H9 (cell line): ENCODE results near the gene GNB3. TPM values are rescaled to one million over a fixed set of nuclear protein-coding genes. Genes with fewer than 3 reads are reported as not detected.
"Not testable (repeated sequence)": the region's sequence is repeated elsewhere in the genome, so short reads cannot be mapped to it uniquely, and the experiment has no call there.

Source experiments
- DNase-seq: peaks from one replicate; pipeline ENCODE4 v3.0.0-alpha.2; 2017
- H2AFZ ChIP-seq: one replicate; pipeline ENCODE4 v1.6.1; 2013; ENCODE audit warnings: mild to moderate bottlenecking, low read length, control low read depth, moderate library complexity
- H2AK5ac ChIP-seq: 2 replicates; pipeline ENCODE4 v1.6.1; 2013; ENCODE audit warnings: low read length, control low read depth, mixed read lengths; ENCODE audit not compliant: insufficient read length
- H2BK120ac ChIP-seq: one replicate; pipeline ENCODE4 v1.6.1; 2013; ENCODE audit warnings: low read depth, mild to moderate bottlenecking, low read length, control low read depth, inconsistent platforms; ENCODE audit not compliant: poor library complexity, severe bottlenecking
- H2BK12ac ChIP-seq: 2 replicates; pipeline ENCODE4 v1.6.1; 2013; ENCODE audit warnings: low read length, control low read depth, mixed read lengths, low read depth; ENCODE audit not compliant: insufficient read length
- H2BK15ac ChIP-seq: 2 replicates; pipeline ENCODE4 v1.6.1; 2013; ENCODE audit warnings: low read depth, low read length, control low read depth
- H2BK20ac ChIP-seq: one replicate; pipeline ENCODE4 v1.6.1; 2013; ENCODE audit warnings: low read depth, mild to moderate bottlenecking, low read length, control low read depth, inconsistent platforms; ENCODE audit not compliant: poor library complexity, severe bottlenecking
- H2BK5ac ChIP-seq: 2 replicates; pipeline ENCODE4 v1.6.1; 2013; ENCODE audit warnings: low read length, control low read depth, mixed read lengths; ENCODE audit not compliant: insufficient read length
- H3K14ac ChIP-seq: 2 replicates; pipeline ENCODE4 v1.6.1; 2013; ENCODE audit warnings: low read length, control low read depth; ENCODE audit not compliant: insufficient read depth
- H3K18ac ChIP-seq: 2 replicates; pipeline ENCODE4 v1.6.1; 2013; ENCODE audit warnings: low read depth, mild to moderate bottlenecking, mixed read lengths, low read length, control low read depth; ENCODE audit not compliant: insufficient read length
- H3K23ac ChIP-seq: 2 replicates; pipeline ENCODE4 v1.6.1; 2013; ENCODE audit warnings: low read length, control low read depth, mixed read lengths, low read depth; ENCODE audit not compliant: insufficient read length
- H3K23me2 ChIP-seq: 2 replicates; pipeline ENCODE4 v1.6.1; 2013; ENCODE audit warnings: low read depth, mild to moderate bottlenecking, mixed read lengths, low read length, control low read depth; ENCODE audit not compliant: insufficient read length, poor library complexity, severe bottlenecking
- H3K27ac ChIP-seq: 2 replicates; pipeline ENCODE4 v1.5.1; 2013; ENCODE audit warnings: low read length, control low read depth, mixed read lengths, low read depth; ENCODE audit not compliant: insufficient read length
- H3K27me3 ChIP-seq: 2 replicates; pipeline ENCODE4 v1.6.1; 2013; ENCODE audit warnings: low read length, control low read depth, inconsistent platforms; ENCODE audit not compliant: insufficient read depth
- H3K4ac ChIP-seq: 2 replicates; pipeline ENCODE4 v1.6.1; 2013; ENCODE audit warnings: low read depth, mild to moderate bottlenecking, control low read depth, inconsistent platforms, low read length, moderate library complexity
- H3K4me1 ChIP-seq: 2 replicates; pipeline ENCODE4 v1.6.1; 2013; ENCODE audit warnings: low read length, control low read depth, inconsistent platforms; ENCODE audit not compliant: insufficient read depth
- H3K4me2 ChIP-seq: 2 replicates; pipeline ENCODE4 v1.6.1; 2013; ENCODE audit warnings: low read length, control low read depth, mixed read lengths; ENCODE audit not compliant: insufficient read length, insufficient read depth
- H3K56ac ChIP-seq: 2 replicates; pipeline ENCODE4 v1.6.1; 2013; ENCODE audit warnings: low read depth, mild to moderate bottlenecking, mixed read lengths, low read length, control low read depth; ENCODE audit not compliant: insufficient read length
- H3K79me1 ChIP-seq: 2 replicates; pipeline ENCODE4 v1.6.1; 2013; ENCODE audit warnings: low read depth, mild to moderate bottlenecking, moderate library complexity, low read length, control low read depth, inconsistent platforms; ENCODE audit not compliant: insufficient read depth, poor library complexity, severe bottlenecking
- H3K79me2 ChIP-seq: 2 replicates; pipeline ENCODE4 v1.6.1; 2013; ENCODE audit warnings: low read length, control low read depth, inconsistent platforms; ENCODE audit not compliant: insufficient read depth
- H3K9ac ChIP-seq: 2 replicates; pipeline ENCODE4 v1.6.1; 2013; ENCODE audit warnings: low read length, control low read depth, mixed read lengths; ENCODE audit not compliant: insufficient read length; ENCODE audit errors: extremely low read depth
- H3K9me3 ChIP-seq: one replicate; pipeline ENCODE4 v1.6.1; 2013; ENCODE audit warnings: low read depth, low read length, inconsistent platforms; ENCODE audit not compliant: control insufficient read depth
- H3T11ph ChIP-seq: one replicate; pipeline ENCODE4 v1.6.1; 2013; ENCODE audit warnings: mild to moderate bottlenecking, low read length, control low read depth, inconsistent platforms
- H4K20me1 ChIP-seq: one replicate; pipeline ENCODE4 v1.6.1; 2013; ENCODE audit not compliant: control insufficient read depth, insufficient read length, insufficient read depth
- H4K5ac ChIP-seq: 2 replicates; pipeline ENCODE4 v1.6.1; 2013; ENCODE audit warnings: low read depth, mild to moderate bottlenecking, mixed read lengths, low read length, control low read depth; ENCODE audit not compliant: insufficient read length
- H4K8ac ChIP-seq: replicated peaks from 2 replicates; pipeline ENCODE4 v1.6.1; 2013; ENCODE audit warnings: low read length, control low read depth, mixed read lengths, low read depth; ENCODE audit not compliant: insufficient read length
- H4K91ac ChIP-seq: 2 replicates; pipeline ENCODE4 v1.6.1; 2013; ENCODE audit warnings: low read depth, mild to moderate bottlenecking, moderate library complexity, mixed read lengths, low read length, control low read depth; ENCODE audit not compliant: insufficient read length
- H3K27ac Mint-ChIP-seq, 3 experiments: 2 replicates in 2 of 3; 3 replicates in 1 of 3; pipeline ENCODE4 v1.8.0; 2020 to 2021; ENCODE audit warnings: mixed read lengths in 3 of 3, mild to moderate bottlenecking in 1 of 3, moderate library complexity in 1 of 3
- H3K27me3 Mint-ChIP-seq: 2 replicates; pipeline ENCODE4 v1.8.0; 2021; ENCODE audit warnings: low read depth, mild to moderate bottlenecking, moderate library complexity, mixed read lengths
- H3K36me3 Mint-ChIP-seq, 3 experiments: 2 replicates in 2 of 3; 3 replicates in 1 of 3; pipeline ENCODE4 v1.8.0; 2020 to 2021; ENCODE audit warnings: low read depth in 3 of 3, mixed read lengths in 3 of 3; ENCODE audit not compliant: insufficient read depth in 1 of 3
- H3K4me1 Mint-ChIP-seq, 2 experiments: 2 replicates each; pipeline ENCODE4 v1.8.0; 2020; ENCODE audit warnings: mixed read lengths in 2 of 2
- H3K4me3 Mint-ChIP-seq, 2 experiments: 2 replicates in 1 of 2; 3 replicates in 1 of 2; pipeline ENCODE4 v1.8.0; 2020 to 2021; ENCODE audit warnings: mild to moderate bottlenecking in 2 of 2, mixed read lengths in 2 of 2, moderate library complexity in 1 of 2
- H3K9me3 Mint-ChIP-seq, 2 experiments: 2 replicates in 1 of 2; 3 replicates in 1 of 2; pipeline ENCODE4 v1.8.0; 2020; ENCODE audit warnings: mild to moderate bottlenecking in 2 of 2, mixed read lengths in 2 of 2, moderate library complexity in 1 of 2
- CTCF ChIP-seq: fragments of 200-600 bp; sonication (generic); conservative IDR thresholded peaks from 3 replicates; pipeline ENCODE4 v1.8.0; 2021; ENCODE audit warnings: antibody characterized with exemption, mild to moderate bottlenecking
- WGBS: extraction: QIAGEN DNeasy Blood & Tissue Kit; methylation state at CpG from one replicate; pipeline ENCODE4 v1.1.7; 2013; ENCODE audit warnings: missing lambda C conversion rate, low lambda C conversion rate, mixed read lengths; ENCODE audit not compliant: insufficient read length; ENCODE audit errors: extremely low coverage; 5-methylcytosine and 5-hydroxymethylcytosine counted together
- total RNA-seq: library from RNA; stranded (reverse); gene quantifications from 2 replicates; pipeline ENCODE4 v1.2.1, GENCODE V29; 2021

The GNB3 gene
- total RNA-seq, 1 experiment from 2014 or later, result 17.3 TPM

DNA sequence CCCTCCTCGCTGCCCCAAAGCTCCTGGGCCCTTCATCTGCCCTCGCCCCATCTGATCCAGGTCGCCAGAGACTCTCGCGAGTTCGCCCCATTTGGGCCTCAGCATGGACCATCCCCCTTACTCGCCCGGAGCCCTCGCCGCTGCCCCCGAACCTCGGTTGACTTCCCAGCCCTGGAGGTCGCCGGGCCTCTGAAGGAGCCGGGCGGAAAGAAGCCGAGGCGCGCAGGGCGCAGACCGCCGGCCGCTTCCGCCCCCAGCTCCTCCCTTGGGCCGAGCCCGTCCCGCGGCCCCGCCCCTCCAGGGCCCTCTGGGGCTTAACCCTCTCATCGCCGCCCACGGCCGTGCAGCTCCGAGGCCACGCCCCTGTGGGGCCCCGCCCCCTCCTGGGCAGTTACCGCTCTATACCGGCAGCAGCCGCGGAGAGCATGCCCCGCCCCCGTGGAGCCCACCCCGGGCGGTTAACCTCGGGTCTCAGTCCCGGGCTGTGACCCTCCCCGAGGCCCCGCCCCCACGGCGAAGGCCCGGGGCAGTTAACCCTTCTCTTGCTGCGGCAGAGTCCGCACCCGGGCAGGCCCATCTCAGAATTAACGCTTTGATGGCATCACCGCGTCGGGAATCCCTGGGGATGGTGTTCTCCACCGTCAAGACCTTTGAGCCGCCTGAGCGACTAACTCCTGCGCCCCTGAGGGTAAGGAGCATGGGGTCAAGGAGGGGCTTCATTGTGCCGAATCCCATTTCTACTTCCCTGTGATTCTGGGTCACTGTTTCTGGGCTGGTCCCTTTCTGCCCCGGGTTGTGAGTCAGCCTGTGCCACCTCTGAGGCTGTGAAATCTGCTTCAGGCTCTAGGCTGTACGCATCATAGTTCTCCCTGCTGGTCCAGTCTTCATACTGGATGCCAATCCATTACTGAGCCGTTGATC is 32.6 kb downstream of the GNB3 start, which contains the start of gene SPSB2:
SPSB2 (minus strand) TSS at position 210 of the 921 bp plus-strand sequence. CDS start 402 bp downstream, outside the sequence.
- Histone ChIP-seq H3K14ac (no peak within 1 kb of the TSS), H3K9ac (peak within 1 kb of the TSS; percentile 11), H3K27ac (no peak within 1 kb of the TSS), H3K9me3 (no peaks in the 10 kb centered on the region), H3K4ac (no peak within 1 kb of the TSS), H3T11ph (no peak within 1 kb of the TSS), H2AFZ (no peak within 1 kb of the TSS), H2BK20ac (no peak within 1 kb of the TSS), H4K20me1 (no peaks in the 10 kb centered on the region), H3K79me2 (peaks cover under 1% of the 10 kb centered on the region; the same call in 1 of the 2 replicates), H3K18ac (no peak within 1 kb of the TSS), H4K91ac (no peak within 1 kb of the TSS), H3K27me3 (no peaks in the 10 kb centered on the region), H2BK5ac (no peak within 1 kb of the TSS), H2BK120ac (no peak within 1 kb of the TSS), H3K23ac (no peak within 1 kb of the TSS), H2AK5ac (no peak within 1 kb of the TSS), H3K4me2 (peak within 1 kb of the TSS; percentile 69), H3K56ac (no peak within 1 kb of the TSS), H3K4me1 (no peaks in the 10 kb centered on the region; the same call in 1 of the 2 replicates), H2BK12ac (no peak within 1 kb of the TSS), H2BK15ac (no peak within 1 kb of the TSS), H3K79me1 (no peaks in the 10 kb centered on the region), H4K5ac (no peak within 1 kb of the TSS), H3K23me2 (peaks cover 8% of the 10 kb centered on the region), H4K8ac (no peak within 1 kb of the TSS)
- Mint-ChIP-seq H3K27me3 (no peaks in the 10 kb centered on the region; the same call in 1 of the 2 replicates), H3K36me3 (peaks cover 26 to 57% (median 41%) of the 10 kb centered on the region in 3 experiments), H3K27ac (peak within 1 kb of the TSS; percentile 79 to 95 (median 89); a peak in 6 of 7 replicates), H3K9me3 (no peaks in the 10 kb centered on the region; a peak in 1 of 5 replicates), H3K4me3 (peak within 1 kb of the TSS; percentile 92 to 96), H3K4me1 (peaks cover 38 to 48% of the 10 kb centered on the region in 2 experiments)
- peak; percentile 100 for DNase-seq
- TF ChIP-seq CTCF, result no peak
- no CpG with 5 or more reads among the region's 66 CpGs for WGBS

DNA sequence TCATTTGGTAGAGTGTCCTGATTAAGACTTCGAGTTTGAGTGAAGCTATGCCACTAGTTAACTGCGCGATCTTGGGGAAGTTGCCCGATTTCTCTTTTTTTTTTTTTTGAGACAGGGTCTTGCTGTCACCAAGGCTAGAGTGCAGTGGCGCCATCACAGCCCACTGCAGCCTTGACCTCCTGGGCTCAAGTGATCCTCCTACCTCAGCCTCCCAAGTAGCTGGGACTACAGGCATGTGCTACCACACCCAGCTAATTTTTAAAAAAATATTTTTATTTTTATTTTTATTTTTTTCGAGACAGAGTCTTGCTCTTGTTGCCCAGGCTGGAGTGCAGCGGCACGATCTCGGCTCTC is 33.3 kb downstream of the GNB3 start:
- not testable (repeated sequence) for H3K56ac ChIP-seq, H3K27ac ChIP-seq, H3K79me2 ChIP-seq, H3K14ac ChIP-seq, H3K27me3 ChIP-seq, H3K27me3 Mint-ChIP-seq, H3K4ac ChIP-seq, H2BK15ac ChIP-seq, H3T11ph ChIP-seq, H4K20me1 ChIP-seq, H3K18ac ChIP-seq, H4K5ac ChIP-seq, H3K23ac ChIP-seq, H2BK5ac ChIP-seq, H3K9me3 ChIP-seq, H3K9me3 Mint-ChIP-seq, H4K8ac ChIP-seq, H2BK12ac ChIP-seq, H3K23me2 ChIP-seq, H4K91ac ChIP-seq, H2AK5ac ChIP-seq, H3K79me1 ChIP-seq, H2BK20ac ChIP-seq, H2AFZ ChIP-seq, DNase-seq, H3K4me1 ChIP-seq, H2BK120ac ChIP-seq
- peak overlapping the region; percentile 5 for H3K9ac ChIP-seq
- peak overlapping the region; percentile 36 to 89 (median 84); a peak in 6 of 7 replicates for H3K27ac Mint-ChIP-seq
- peak overlapping the region; percentile 57 for H3K4me2 ChIP-seq
- peaks cover 32 to 42% of the 10 kb centered on the region in 2 experiments for H3K4me1 Mint-ChIP-seq
- H3K4me3 Mint-ChIP-seq, result peak overlapping the region; percentile 82 to 92
- peaks cover 19 to 53% (median 35%) of the 10 kb centered on the region in 3 experiments for H3K36me3 Mint-ChIP-seq
- no CpG with 5 or more reads among the region's 9 CpGs for WGBS
